NT2/D1 (cell line): Measurements from ENCODE around the gene ANKRD40CL.

Experiments
- DNase-seq: peaks from one replicate; pipeline ENCODE4 v3.0.0-alpha.2; 2011; ENCODE audit warnings: low read depth, low spot score
- H3K27me3 ChIP-seq: 2 replicates; pipeline ENCODE4 v1.6.0; 2011; ENCODE audit warnings: mild to moderate bottlenecking; ENCODE audit not compliant: insufficient read length, insufficient read depth
- H3K36me3 ChIP-seq: 2 replicates; pipeline ENCODE4 v1.6.1; 2011; ENCODE audit warnings: mild to moderate bottlenecking, low read length, mixed read lengths; ENCODE audit not compliant: insufficient read depth, insufficient read length
- H3K4me1 ChIP-seq: 2 replicates; pipeline ENCODE4 v1.5.1; 2011; ENCODE audit not compliant: insufficient read depth, insufficient read length
- H3K4me3 ChIP-seq: 2 replicates; pipeline ENCODE4 v1.5.1; 2011; ENCODE audit warnings: low read depth; ENCODE audit not compliant: insufficient read length
- H3K9ac ChIP-seq: 2 replicates; pipeline ENCODE4 v1.6.0; 2011; ENCODE audit warnings: low read depth; ENCODE audit not compliant: insufficient read length
- H3K9me3 ChIP-seq: 2 replicates; pipeline ENCODE4 v1.5.1; 2011; ENCODE audit warnings: mild to moderate bottlenecking, low read length; ENCODE audit not compliant: insufficient read depth
- SUZ12 ChIP-seq: IDR thresholded peaks from 2 replicates; pipeline ENCODE4 v1.6.1; 2011; ENCODE audit not compliant: insufficient read length, insufficient read depth; ENCODE audit errors: extremely low read depth
- YY1 ChIP-seq: IDR thresholded peaks from 2 replicates; pipeline ENCODE4 v1.6.1; 2011; ENCODE audit not compliant: insufficient read length, insufficient read depth
- ZNF274 ChIP-seq: IDR thresholded peaks from 2 replicates; pipeline ENCODE4 v1.6.1; 2011; ENCODE audit warnings: mild to moderate bottlenecking, low read depth, low read length

The ANKRD40CL gene

DNA sequence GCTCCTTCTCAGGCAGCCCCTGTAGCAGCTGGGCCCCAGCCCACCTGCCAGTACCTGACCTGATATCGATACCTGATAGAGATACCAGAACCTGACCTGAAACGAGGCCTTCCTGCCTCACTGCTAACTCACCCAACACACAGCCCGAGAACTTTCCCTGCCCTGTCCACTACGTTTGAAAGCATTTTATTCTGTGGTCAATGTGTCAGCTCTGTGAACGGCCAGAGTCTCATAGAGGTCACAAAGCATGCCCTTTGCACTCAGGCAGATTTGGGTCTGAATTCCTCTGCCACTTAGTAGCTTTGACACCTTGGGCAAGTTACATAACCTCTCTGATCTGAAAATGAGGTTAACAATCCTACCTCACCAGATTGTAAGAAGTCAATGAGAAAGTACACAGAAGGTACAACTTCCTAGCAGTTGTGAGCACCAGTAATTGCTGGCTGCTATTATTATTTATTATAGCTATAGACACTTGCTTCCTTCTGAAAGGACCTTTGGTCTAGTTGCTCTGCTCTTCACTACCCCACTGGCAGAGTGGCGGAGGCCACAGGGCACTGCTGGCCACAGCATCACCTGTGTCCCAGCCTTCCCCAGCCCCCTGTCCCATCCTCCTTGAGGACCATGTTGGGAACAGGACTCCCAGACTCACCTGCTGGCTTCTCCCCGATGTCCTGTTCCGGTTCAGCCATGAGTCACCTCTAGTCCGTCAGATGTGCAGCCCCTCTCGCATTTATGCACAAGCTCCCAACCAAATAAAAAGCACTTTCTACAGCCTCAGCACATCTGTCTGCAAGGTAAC, 895 bp downstream of the ANKRD40CL start:
- TF ChIP-seq YY1: no peak
- no peak for TF ChIP-seq SUZ12
- no peak for TF ChIP-seq ZNF274
- H3K4me1 ChIP-seq: peaks cover 3% of the 10 kb centered on the region
- H3K9ac ChIP-seq: no peak overlapping the region
- no peak overlapping the region for H3K4me3 ChIP-seq
- no peaks in the 10 kb centered on the region for H3K9me3 ChIP-seq
- no peaks in the 10 kb centered on the region for H3K27me3 ChIP-seq
- DNase-seq: no peak
- H3K36me3 ChIP-seq: no peaks in the 10 kb centered on the region

DNA sequence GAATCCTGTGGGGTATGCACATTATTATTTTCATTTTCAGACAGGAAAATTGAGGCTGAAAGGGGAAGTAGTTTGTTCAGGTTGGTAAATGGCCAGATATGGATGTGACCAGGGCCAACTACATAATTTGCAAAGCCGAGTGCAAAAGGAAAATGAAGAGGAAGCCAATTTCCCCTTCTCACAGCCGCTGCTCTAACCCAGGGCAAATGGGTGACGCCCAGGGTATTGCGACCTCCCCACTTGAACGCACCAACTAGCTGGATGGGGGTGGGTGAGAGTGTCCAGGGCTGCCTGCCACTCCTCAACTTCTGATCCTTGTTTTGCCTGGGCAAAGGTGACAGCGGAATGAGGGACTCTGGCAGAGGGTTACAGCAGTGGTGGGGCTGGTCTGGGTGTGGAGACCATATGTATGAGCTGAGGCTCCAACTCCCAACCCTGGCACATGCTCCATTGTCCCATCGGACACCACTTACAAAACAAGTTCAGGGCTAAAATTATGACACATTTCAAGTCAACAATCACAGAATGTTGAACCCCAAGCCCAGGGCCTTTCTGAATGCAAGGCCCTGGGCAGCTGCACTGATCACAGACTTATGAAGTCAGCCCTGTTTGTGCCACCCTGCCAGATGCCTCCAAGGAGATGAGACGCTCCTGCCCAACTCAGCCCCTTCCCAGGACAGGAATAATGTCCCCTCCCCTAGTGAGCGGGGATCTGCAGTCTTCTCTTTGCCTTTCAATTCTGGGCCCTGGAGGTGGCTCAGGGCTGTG, 1.7 kb downstream of the ANKRD40CL start:
- Histone ChIP-seq H3K36me3 (no peaks in the 10 kb centered on the region), H3K4me3 (no peak overlapping the region), H3K9me3 (no peaks in the 10 kb centered on the region), H3K9ac (no peak overlapping the region), H3K27me3 (no peaks in the 10 kb centered on the region), H3K4me1 (peaks cover 3% of the 10 kb centered on the region)
- no peak for DNase-seq
- no peak for TF ChIP-seq YY1
- TF ChIP-seq ZNF274: no peak
- no peak for TF ChIP-seq SUZ12

DNA sequence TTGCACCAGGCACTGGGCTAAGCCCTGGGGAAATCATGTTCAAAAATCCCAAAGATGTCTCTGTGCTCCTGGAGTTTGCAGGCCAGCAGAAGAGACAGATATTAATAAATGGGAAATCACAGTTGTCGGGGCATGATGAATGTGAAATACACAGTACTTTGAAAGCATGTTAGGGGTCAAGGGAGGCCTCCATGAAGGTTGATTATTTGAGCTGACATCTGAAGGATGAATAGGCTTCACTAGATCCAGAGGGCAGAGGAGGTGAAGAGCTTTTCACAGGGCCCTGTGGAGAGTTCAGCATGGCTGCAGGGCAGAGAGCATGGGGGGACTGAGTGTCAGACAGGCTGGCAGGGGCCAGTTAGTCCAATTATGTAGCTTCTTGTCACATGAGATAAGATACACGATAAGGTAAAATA, 2.6 kb downstream of the ANKRD40CL start:
- Histone ChIP-seq H3K9me3 (no peaks in the 10 kb centered on the region), H3K4me3 (no peak overlapping the region), H3K4me1 (peaks cover 3% of the 10 kb centered on the region), H3K9ac (no peak overlapping the region), H3K27me3 (no peaks in the 10 kb centered on the region), H3K36me3 (no peaks in the 10 kb centered on the region)
- no peak for TF ChIP-seq YY1
- no peak for TF ChIP-seq SUZ12
- TF ChIP-seq ZNF274: no peak
- no peak for DNase-seq

DNA sequence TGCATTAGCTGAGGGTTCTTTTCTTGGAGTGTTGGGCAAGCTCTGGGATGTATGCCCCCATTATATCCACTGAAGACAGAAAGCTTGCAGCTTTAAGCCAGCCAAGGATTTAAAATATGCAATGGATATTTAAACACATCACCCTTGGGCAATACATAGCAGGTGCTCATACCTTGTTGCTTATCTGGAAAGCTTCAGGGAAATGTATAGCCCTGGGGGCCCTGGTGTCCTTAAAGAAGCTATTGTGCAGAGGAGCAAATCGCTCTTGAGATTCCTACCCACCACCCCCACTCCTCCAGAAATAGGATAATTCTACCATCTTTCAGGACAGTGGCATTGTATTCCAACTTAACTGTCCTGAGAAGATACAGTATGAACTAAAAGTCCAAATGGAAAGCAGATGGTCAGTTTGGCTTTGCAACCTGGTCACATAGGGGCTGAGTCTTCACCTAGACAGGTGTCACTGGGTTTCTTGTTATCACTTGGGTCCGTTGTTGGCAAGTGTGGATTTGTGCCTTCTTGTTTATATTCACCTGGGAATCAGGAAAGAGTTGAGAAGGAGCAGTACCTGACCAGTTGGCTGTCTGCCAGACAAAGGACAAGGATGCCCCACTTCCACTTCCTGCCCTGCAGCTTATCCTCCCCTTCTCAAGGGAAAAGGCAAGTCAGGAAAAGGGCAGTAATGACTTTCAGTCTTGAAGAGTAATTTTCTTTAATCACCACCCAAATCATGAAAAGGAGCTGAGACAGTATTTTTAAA, 3.4 kb downstream of the ANKRD40CL start:
- Histone ChIP-seq H3K4me3 (no peak overlapping the region), H3K27me3 (no peaks in the 10 kb centered on the region), H3K9me3 (no peaks in the 10 kb centered on the region), H3K9ac (no peak overlapping the region), H3K36me3 (no peaks in the 10 kb centered on the region), H3K4me1 (peaks cover 3% of the 10 kb centered on the region)
- no peak for TF ChIP-seq ZNF274
- TF ChIP-seq SUZ12: no peak
- no peak for TF ChIP-seq YY1
- no peak for DNase-seq

DNA sequence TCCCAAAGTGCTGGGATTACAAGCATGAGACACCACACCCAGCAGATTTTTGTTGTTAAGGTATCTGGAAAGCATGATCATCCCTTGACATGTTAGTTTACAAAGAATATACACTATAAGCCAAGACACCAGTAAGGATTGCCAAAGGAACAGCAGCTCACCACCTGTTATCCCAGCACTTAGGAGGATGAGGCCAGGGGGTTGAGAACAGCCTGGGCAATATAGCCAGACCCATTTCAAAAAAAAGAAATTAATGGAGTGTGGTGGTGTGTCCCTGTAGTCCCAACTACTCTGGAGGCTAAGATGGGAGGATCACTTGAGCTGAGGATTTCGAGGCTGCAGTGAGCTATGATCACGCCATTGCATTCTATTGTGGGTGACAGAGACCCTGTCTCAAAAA, 5.1 kb downstream of the ANKRD40CL start:
- TF ChIP-seq SUZ12 (no peak), YY1 (no peak), ZNF274 (no peak)
- no peak for DNase-seq
- H3K9ac ChIP-seq: no peak overlapping the region

DNA sequence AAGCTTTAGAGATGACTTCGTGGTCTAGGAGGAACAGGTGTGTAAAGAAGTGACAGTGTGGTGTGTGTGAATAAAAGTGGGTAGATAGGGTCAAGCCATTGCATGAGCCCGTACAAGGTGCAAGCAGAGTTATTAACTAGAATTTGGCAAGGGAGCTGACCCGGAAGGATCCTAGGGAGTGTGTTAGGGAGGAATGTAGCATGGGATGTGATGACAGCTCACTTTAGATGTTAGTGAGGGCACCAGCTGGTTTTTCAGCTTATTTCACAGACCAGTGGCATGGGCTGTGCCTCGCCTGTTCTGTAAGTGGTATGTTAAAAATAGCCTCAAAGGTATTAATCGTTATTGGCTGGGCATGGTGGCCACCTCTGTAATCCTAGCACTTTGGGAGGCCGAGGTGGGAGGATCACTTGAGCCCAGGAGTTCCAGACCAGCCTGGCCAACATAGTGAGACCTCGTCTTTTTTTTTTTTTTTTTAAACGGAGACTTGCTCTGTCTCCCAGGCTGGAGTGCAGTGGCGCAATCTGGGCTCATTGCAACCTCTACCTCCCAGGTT, 8.3 kb downstream of the ANKRD40CL start:
- H3K27me3 ChIP-seq: no peaks in the 10 kb centered on the region
- peaks cover 6% of the 10 kb centered on the region for H3K4me1 ChIP-seq
- TF ChIP-seq SUZ12 (no peak), YY1 (no peak), ZNF274 (no peak)
- no peak for DNase-seq
- H3K4me3 ChIP-seq: no peak overlapping the region
- no peak overlapping the region for H3K9ac ChIP-seq
- H3K9me3 ChIP-seq: no peaks in the 10 kb centered on the region
- peaks cover 18% of the 10 kb centered on the region for H3K36me3 ChIP-seq

More for the DNA sequence above, 5.1 kb downstream of the ANKRD40CL start:
- Histone ChIP-seq H3K4me3 (no peak overlapping the region), H3K36me3 (no peaks in the 10 kb centered on the region), H3K4me1 (no peaks in the 10 kb centered on the region), H3K27me3 (no peaks in the 10 kb centered on the region), H3K9me3 (no peaks in the 10 kb centered on the region)

DNA sequence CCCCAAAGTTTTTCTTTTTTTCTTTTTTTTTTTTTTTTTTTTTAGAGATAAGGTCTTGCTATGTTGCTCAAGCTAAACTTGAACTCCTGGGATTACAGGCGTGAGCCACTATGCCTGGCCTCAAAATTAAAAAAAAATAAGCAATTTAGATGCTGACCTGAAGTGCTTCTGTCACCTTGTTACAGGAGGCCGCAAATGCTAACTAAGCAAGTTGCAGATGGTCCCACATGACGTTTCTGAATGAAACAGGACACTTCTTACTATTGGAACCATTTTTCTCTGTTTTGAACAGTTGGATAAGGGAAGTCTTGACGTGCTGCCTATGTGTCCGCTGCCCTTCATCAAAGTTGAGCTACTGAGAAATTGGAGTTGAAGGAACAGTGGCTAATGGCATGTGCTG, 8.8 kb downstream of the ANKRD40CL start:
- Histone ChIP-seq H3K9me3 (no peaks in the 10 kb centered on the region), H3K4me1 (peaks cover 6% of the 10 kb centered on the region), H3K9ac (no peak overlapping the region), H3K36me3 (peaks cover 23% of the 10 kb centered on the region), H3K4me3 (no peak overlapping the region), H3K27me3 (no peaks in the 10 kb centered on the region)
- DNase-seq: no peak
- no peak for TF ChIP-seq SUZ12
- no peak for TF ChIP-seq YY1
